Measurements from ENCODE around the gene SGCE. TPM values are rescaled to one million over a fixed set of nuclear protein-coding genes. Genes with fewer than 3 reads are reported as not detected.

The SGCE gene
- total and polyA plus RNA-seq, 2 experiments from 2014 or later: 77.6 to 114 TPM

DNA sequence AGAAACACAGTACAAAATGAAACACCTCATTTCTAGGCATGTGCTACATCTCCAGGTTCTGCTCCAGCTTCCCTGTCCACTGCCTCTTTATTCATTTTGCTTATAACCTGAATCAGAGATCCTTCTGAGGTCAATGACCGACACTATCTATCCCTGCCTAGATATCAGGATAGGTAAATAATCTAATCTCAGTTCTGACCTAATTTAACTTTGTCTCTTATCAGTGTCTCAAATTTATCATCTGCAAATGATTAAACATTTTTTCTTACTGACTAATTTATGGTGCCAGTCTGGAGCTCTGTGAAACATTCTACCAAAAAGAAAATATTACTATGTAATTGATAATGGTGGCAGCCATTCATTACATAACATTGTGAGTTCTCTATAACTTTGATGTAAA, 61.1 kb downstream of the SGCE start:
- no peak overlapping the region for H3K4me3 ChIP-seq
- no peaks in the 10 kb centered on the region for H3K9me3 ChIP-seq (ENCODE audit: low read depth)
- no peaks in the 10 kb centered on the region for H3K79me2 ChIP-seq
- no peaks in the 10 kb centered on the region for H3K36me3 ChIP-seq (replicated peaks; ENCODE audit: insufficient read depth, low read depth)
- H3K9me2 ChIP-seq (replicated peaks; ENCODE audit: insufficient read depth): no peaks in the 10 kb centered on the region
- TF ChIP-seq EZH2 (IDR thresholded peaks at IDR 0.05; ENCODE audit: borderline replicate concordance) (no peak), EZH2phosphoT487 (IDR thresholded peaks at IDR 0.05; ENCODE audit: low read depth, severe bottlenecking, unreplicated experiment) (no peak)
- H3K4me1 ChIP-seq (ENCODE audit: insufficient read depth): peaks cover 9% of the 10 kb centered on the region
- no peaks in the 10 kb centered on the region for H4K20me1 ChIP-seq (ENCODE audit: insufficient read depth, poor library complexity, severe bottlenecking)
- 53% methylated on average over 1 of the region's 1 CpG for WGBS (ENCODE audit: low lambda C conversion rate, missing lambda C conversion rate)
- H2AFZ ChIP-seq: no peak overlapping the region
- no peak for DNase-seq (ENCODE audit: low spot score)
- H3K27me3 ChIP-seq: no peaks in the 10 kb centered on the region
- H3K4me2 ChIP-seq: peak overlapping the region; percentile 10
- peak overlapping the region; percentile 5 for H3K27ac ChIP-seq

- Histone ChIP-seq H3K9me2 (replicated peaks; ENCODE audit: insufficient read depth) (no peaks in the 10 kb centered on the region), H2AFZ (no peak overlapping the region), H3K79me2 (no peaks in the 10 kb centered on the region), H3K4me2 (no peak overlapping the region), H3K27ac (peak overlapping the region; percentile 27), H3K27me3 (no peaks in the 10 kb centered on the region), H4K20me1 (ENCODE audit: insufficient read depth, poor library complexity, severe bottlenecking) (no peaks in the 10 kb centered on the region), H3K4me1 (ENCODE audit: insufficient read depth) (peaks cover 9% of the 10 kb centered on the region), H3K4me3 (no peak overlapping the region), H3K9me3 (ENCODE audit: low read depth) (no peaks in the 10 kb centered on the region), H3K36me3 (replicated peaks; ENCODE audit: insufficient read depth, low read depth) (no peaks in the 10 kb centered on the region)
- WGBS (ENCODE audit: low lambda C conversion rate, missing lambda C conversion rate): 86% methylated on average over 2 of the region's 2 CpGs
- DNase-seq (ENCODE audit: low spot score): no peak
- no peak for TF ChIP-seq EZH2 (IDR thresholded peaks at IDR 0.05; ENCODE audit: borderline replicate concordance)
- no peak for TF ChIP-seq CTCF (IDR thresholded peaks at IDR 0.05; ENCODE audit: poor library complexity)
- no peak for TF ChIP-seq EZH2phosphoT487 (IDR thresholded peaks at IDR 0.05; ENCODE audit: low read depth, severe bottlenecking, unreplicated experiment)
Observed at GRCh38 chr7:94591176-94591575, 64.8 kb downstream of the SGCE start.

DNA sequence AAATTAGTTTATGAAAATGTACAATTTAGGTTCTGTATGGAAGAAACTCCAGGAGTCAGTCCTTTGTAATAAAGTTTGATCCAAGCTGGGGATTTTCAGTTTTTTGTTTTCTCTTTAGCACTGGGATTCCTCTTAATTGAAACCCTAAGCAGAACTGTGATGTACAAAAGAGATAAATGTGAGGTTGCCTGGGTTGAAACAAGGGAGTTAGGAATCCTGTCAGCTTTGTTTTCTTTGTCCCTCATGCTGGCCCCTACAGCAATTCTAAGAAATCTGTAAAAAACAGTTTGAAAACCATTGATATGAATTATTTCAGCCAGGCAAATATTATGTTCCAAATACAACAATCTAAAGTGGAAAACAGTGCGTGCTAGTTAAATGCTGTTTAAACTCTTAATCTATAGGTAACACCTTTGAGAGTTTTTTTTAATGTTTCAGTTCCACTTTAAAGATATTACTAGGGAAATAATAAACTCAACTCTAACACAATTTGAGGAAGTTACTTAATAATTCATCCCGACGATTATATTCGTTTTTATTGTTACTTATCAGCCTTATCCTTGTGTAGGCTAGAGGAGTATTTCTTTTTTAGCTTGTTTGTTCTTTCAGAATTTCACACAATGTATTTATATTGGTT, 65.3 kb downstream of the SGCE start:
- H2AFZ ChIP-seq: no peak overlapping the region
- H3K27ac ChIP-seq: peak overlapping the region; percentile 27
- H3K4me2 ChIP-seq: no peak overlapping the region
- no peak overlapping the region for H3K4me3 ChIP-seq
- H3K9me3 ChIP-seq (ENCODE audit: low read depth): no peaks in the 10 kb centered on the region
- no peaks in the 10 kb centered on the region for H3K36me3 ChIP-seq (replicated peaks; ENCODE audit: insufficient read depth, low read depth)
- DNase-seq (ENCODE audit: low spot score): no peak
- H3K27me3 ChIP-seq: no peaks in the 10 kb centered on the region
- no peaks in the 10 kb centered on the region for H4K20me1 ChIP-seq (ENCODE audit: insufficient read depth, poor library complexity, severe bottlenecking)
- H3K4me1 ChIP-seq (ENCODE audit: insufficient read depth): peaks cover 9% of the 10 kb centered on the region
- WGBS (ENCODE audit: low lambda C conversion rate, missing lambda C conversion rate): 83% methylated on average over 4 of the region's 4 CpGs
- no peaks in the 10 kb centered on the region for H3K9me2 ChIP-seq (replicated peaks; ENCODE audit: insufficient read depth)
- H3K79me2 ChIP-seq: no peaks in the 10 kb centered on the region
- TF ChIP-seq EZH2phosphoT487 (IDR thresholded peaks at IDR 0.05; ENCODE audit: low read depth, severe bottlenecking, unreplicated experiment): no peak
- TF ChIP-seq EZH2 (IDR thresholded peaks at IDR 0.05; ENCODE audit: borderline replicate concordance): no peak
- no peak for TF ChIP-seq CTCF (IDR thresholded peaks at IDR 0.05; ENCODE audit: poor library complexity)

- H3K4me2 ChIP-seq: no peak overlapping the region
- H3K4me3 ChIP-seq: no peak overlapping the region
- no peaks in the 10 kb centered on the region for H3K27me3 ChIP-seq
- no peaks in the 10 kb centered on the region for H3K9me2 ChIP-seq (replicated peaks; ENCODE audit: insufficient read depth)
- WGBS (ENCODE audit: low lambda C conversion rate, missing lambda C conversion rate): 100% methylated on average over 2 of the region's 2 CpGs
- H3K4me1 ChIP-seq (ENCODE audit: insufficient read depth): peaks cover 6% of the 10 kb centered on the region
- DNase-seq (ENCODE audit: low spot score): no peak
- H3K9me3 ChIP-seq (ENCODE audit: low read depth): no peaks in the 10 kb centered on the region
- no peaks in the 10 kb centered on the region for H3K79me2 ChIP-seq
- no peak overlapping the region for H2AFZ ChIP-seq
- no peak overlapping the region for H3K27ac ChIP-seq
- TF ChIP-seq CTCF (IDR thresholded peaks at IDR 0.05; ENCODE audit: poor library complexity) (no peak), EZH2phosphoT487 (IDR thresholded peaks at IDR 0.05; ENCODE audit: low read depth, severe bottlenecking, unreplicated experiment) (no peak), EZH2 (IDR thresholded peaks at IDR 0.05; ENCODE audit: borderline replicate concordance) (no peak)
- no peaks in the 10 kb centered on the region for H3K36me3 ChIP-seq (replicated peaks; ENCODE audit: insufficient read depth, low read depth)
- no peaks in the 10 kb centered on the region for H4K20me1 ChIP-seq (ENCODE audit: insufficient read depth, poor library complexity, severe bottlenecking)
Observed at GRCh38 chr7:94588075-94588474, 67.9 kb downstream of the SGCE start.

All from hepatocyte (in vitro differentiated cells).